Stimulated activated CD8-positive, alpha-beta memory T cell treated with anti-CD3 and anti-CD28 coated beads, Interleukin-12 subunit alpha, Interleukin-12 subunit beta, amount 100 ng/mL, for 4 hours (primary cell): ENCODE data around the gene EIF1AX.
"Not testable (repeated sequence)": the region's sequence is repeated elsewhere in the genome, so short reads cannot be mapped to it uniquely, and the experiment has no call there.

Experiments used
- DNase-seq: peaks from one replicate; pipeline ENCODE4 v3.0.0-alpha.2; 2020; ENCODE audit warnings: low read depth

EIF1AX gene

GRCh38 chrX:20141281-20142220 lies at the start of gene EIF1AX:
Gene EIF1AX, minus strand, starts transcription at chrX:20141838. Its CDS starts 198 bp downstream, at chrX:20141640.
- peak; percentile 97 for DNase-seq

- DNase-seq, result no peak
Measured at GRCh38 chrX:20189171-20189570, 47.5 kb upstream of the EIF1AX start.

- DNase-seq, result no peak
Measured at GRCh38 chrX:20181598-20182329, 40.1 kb upstream of the EIF1AX start.

GRCh38 chrX:20177093-20177492 lies 35.5 kb upstream of the EIF1AX start:
- no peak for DNase-seq

- no peak for DNase-seq
Measured at GRCh38 chrX:20173856-20174255, 32.2 kb upstream of the EIF1AX start.

- no peak for DNase-seq
Measured at GRCh38 chrX:20173313-20173712, 31.7 kb upstream of the EIF1AX start.

GRCh38 chrX:20171887-20172286 lies 30.2 kb upstream of the EIF1AX start:
- DNase-seq, result no peak

GRCh38 chrX:20162516-20162915 lies 20.9 kb upstream of the EIF1AX start:
- not testable (repeated sequence) for DNase-seq

GRCh38 chrX:20159797-20160385 lies 18.3 kb upstream of the EIF1AX start:
- no peak for DNase-seq

GRCh38 chrX:20151689-20152088 lies 10.1 kb upstream of the EIF1AX start:
- no peak for DNase-seq

GRCh38 chrX:20149326-20149725 lies 7.7 kb upstream of the EIF1AX start:
- DNase-seq, result no peak

GRCh38 chrX:20147561-20147960 lies 5.9 kb upstream of the EIF1AX start:
- no peak for DNase-seq

- no peak for DNase-seq
Measured at GRCh38 chrX:20144491-20144890, 2.9 kb upstream of the EIF1AX start.

- DNase-seq, result no peak
Measured at GRCh38 chrX:20143561-20143960, 1.9 kb upstream of the EIF1AX start.

GRCh38 chrX:20143111-20143510 lies 1.5 kb upstream of the EIF1AX start:
- no peak for DNase-seq

- DNase-seq, result no peak
Measured at GRCh38 chrX:20140420-20140819, 1.2 kb downstream of the EIF1AX start.

GRCh38 chrX:20139966-20140365 lies 1.7 kb downstream of the EIF1AX start:
- no peak for DNase-seq

GRCh38 chrX:20135944-20136343 lies 5.7 kb downstream of the EIF1AX start:
- DNase-seq, result no peak

GRCh38 chrX:20132666-20133065 lies 9.0 kb downstream of the EIF1AX start:
- DNase-seq, result no peak

GRCh38 chrX:20130357-20130756 lies 11.3 kb downstream of the EIF1AX start:
- DNase-seq, result no peak

- DNase-seq, result no peak
Measured at GRCh38 chrX:20129547-20129946, 12.1 kb downstream of the EIF1AX start.

GRCh38 chrX:20128670-20129069 lies 13.0 kb downstream of the EIF1AX start:
- DNase-seq, result no peak

- not testable (repeated sequence) for DNase-seq
Measured at GRCh38 chrX:20127440-20127839, 14.2 kb downstream of the EIF1AX start.
